Osteocyte (in vitro differentiated cells): Measurements from ENCODE around the gene GPR4. TPM values are rescaled to one million over a fixed set of nuclear protein-coding genes. Genes with fewer than 3 reads are reported as not detected.

Experiments used
- DNase-seq: peaks from one replicate; pipeline ENCODE4 v3.0.0; 2021; ENCODE audit warnings: mixed read lengths; ENCODE audit not compliant: unreplicated experiment; ENCODE audit errors: extremely low spot score
- H3K27ac Mint-ChIP-seq: one replicate; pipeline ENCODE4 v1.8.0; 2021; ENCODE audit warnings: mild to moderate bottlenecking, mixed read lengths; ENCODE audit not compliant: unreplicated experiment
- H3K27me3 Mint-ChIP-seq: one replicate; pipeline ENCODE4 v1.8.0; 2021; ENCODE audit warnings: mixed read lengths; ENCODE audit not compliant: unreplicated experiment
- H3K36me3 Mint-ChIP-seq: one replicate; pipeline ENCODE4 v1.8.0; 2021; ENCODE audit warnings: mixed read lengths; ENCODE audit not compliant: unreplicated experiment
- H3K4me1 Mint-ChIP-seq: one replicate; pipeline ENCODE4 v1.8.0; 2021; ENCODE audit warnings: mixed read lengths; ENCODE audit not compliant: unreplicated experiment
- H3K4me3 Mint-ChIP-seq: one replicate; pipeline ENCODE4 v1.8.0; 2021; ENCODE audit warnings: mild to moderate bottlenecking, moderate library complexity, mixed read lengths; ENCODE audit not compliant: unreplicated experiment
- H3K9me3 Mint-ChIP-seq: one replicate; pipeline ENCODE4 v1.8.0; 2021; ENCODE audit warnings: mixed read lengths; ENCODE audit not compliant: unreplicated experiment
- CTCF ChIP-seq: fragments of 200-600 bp; sonication (generic); IDR thresholded peaks from 2 replicates; pipeline ENCODE4 v1.5.0; 2021; ENCODE audit warnings: antibody characterized with exemption, mild to moderate bottlenecking, moderate library complexity
- total RNA-seq: library from RNA; stranded (reverse); gene quantifications from 2 replicates; pipeline ENCODE4 v1.2.1, GENCODE V29; 2021

Gene GPR4
- total RNA-seq, 1 donor from 2014 or later: not detected

DNA sequence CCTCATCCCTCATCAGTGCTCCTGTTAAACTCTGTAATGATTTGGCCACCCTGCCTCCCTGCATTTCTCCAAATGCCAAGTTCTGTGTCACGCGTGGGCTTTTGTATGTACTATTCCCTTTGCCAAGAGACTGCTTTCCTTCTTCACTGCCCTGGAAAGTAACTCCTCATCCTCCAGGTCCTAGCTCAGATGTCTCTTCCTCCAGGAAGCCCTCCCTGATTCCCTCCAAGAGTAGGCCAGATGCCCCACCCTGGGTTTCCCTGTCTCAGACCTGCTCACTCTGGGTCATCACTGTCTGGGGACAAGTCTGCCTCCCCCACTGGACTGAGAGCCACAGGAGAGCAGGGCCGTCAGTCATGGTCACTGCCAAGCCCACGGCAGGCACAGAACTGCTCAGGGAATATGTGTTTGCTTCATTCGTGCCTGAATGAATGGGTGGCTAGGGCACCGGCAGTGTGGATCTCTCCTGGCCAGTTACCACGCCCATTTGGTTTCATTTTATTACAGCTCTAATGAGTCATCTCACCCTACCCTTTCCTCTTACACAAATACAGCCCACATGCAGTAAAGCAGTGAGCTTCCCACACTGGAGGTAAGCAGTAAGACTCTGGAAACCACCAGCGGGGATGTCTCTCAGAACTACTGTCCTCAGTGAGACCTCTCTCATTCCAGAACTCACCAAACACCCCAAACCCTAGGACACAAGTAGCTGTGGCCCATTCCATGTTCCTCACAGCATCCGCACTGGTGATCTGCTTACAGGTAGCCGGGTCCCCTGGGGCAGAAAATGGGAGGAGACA, 12.1 kb upstream of the GPR4 start:
- Mint-ChIP-seq H3K9me3 (no peaks in the 10 kb centered on the region), H3K4me3 (no peak overlapping the region), H3K36me3 (peaks cover 20% of the 10 kb centered on the region), H3K4me1 (peaks cover 13% of the 10 kb centered on the region), H3K27me3 (no peaks in the 10 kb centered on the region), H3K27ac (peak overlapping the region; percentile 87)
- no peak for DNase-seq
- no peak for TF ChIP-seq CTCF

DNA sequence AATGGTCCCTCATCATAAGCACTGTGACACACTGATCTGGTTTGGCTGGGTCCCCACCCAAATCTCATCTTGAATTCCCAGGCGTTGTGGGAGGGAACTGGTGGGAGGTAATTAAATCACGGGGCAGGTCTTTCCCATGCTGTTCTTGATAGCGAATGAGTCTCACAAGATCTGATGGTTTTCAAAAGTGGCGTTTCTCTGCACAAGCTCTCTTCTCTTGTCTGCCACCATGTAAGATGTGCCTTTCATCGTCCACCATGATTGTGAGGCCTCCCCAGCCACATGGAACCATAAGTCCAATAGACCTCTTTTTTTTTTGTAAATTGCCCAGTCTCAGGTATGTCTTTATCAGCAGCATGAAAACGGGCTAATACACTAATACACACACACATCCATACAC, 6.9 kb upstream of the GPR4 start:
- no peak overlapping the region for H3K27ac Mint-ChIP-seq
- H3K9me3 Mint-ChIP-seq: no peaks in the 10 kb centered on the region
- no peak overlapping the region for H3K4me3 Mint-ChIP-seq
- DNase-seq: no peak
- no peaks in the 10 kb centered on the region for H3K27me3 Mint-ChIP-seq
- peaks cover 14% of the 10 kb centered on the region for H3K4me1 Mint-ChIP-seq
- no peak for TF ChIP-seq CTCF
- H3K36me3 Mint-ChIP-seq: peaks cover 19% of the 10 kb centered on the region

GRCh38 chr19:45607071-45608029, 5.3 kb upstream of the GPR4 start:
- peak; percentile 92 for DNase-seq
- H3K27ac Mint-ChIP-seq: peak overlapping the region; percentile 81
- H3K4me3 Mint-ChIP-seq: peak overlapping the region; percentile 56
- peaks cover 7% of the 10 kb centered on the region for H3K27me3 Mint-ChIP-seq
- H3K36me3 Mint-ChIP-seq: peaks cover 15% of the 10 kb centered on the region
- no peaks in the 10 kb centered on the region for H3K9me3 Mint-ChIP-seq
- H3K4me1 Mint-ChIP-seq: peaks cover 13% of the 10 kb centered on the region
- peak; percentile 82 for TF ChIP-seq CTCF

DNA sequence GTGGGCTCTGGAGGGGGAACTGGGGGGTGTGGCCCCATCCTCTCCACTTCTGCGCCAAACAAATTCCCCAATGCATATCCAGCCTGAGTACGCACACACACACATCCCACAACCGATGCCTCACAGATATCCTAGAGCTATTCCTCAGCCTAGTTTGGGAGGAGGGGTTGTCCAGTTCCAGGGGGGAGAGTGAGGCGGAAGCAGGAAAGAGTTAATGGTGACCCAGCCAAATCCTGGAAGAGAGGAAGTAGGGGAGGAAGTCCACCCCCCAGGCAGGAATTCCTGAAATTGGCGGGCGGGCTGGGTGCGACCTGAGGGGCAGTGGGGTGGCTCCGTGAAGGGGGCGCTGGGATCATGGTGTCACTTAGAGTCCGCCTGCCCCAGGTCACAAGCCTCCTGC, 897 bp downstream of the GPR4 start:
- no peak for TF ChIP-seq CTCF
- Mint-ChIP-seq H3K27ac (no peak overlapping the region), H3K9me3 (no peaks in the 10 kb centered on the region), H3K36me3 (peaks cover 4% of the 10 kb centered on the region), H3K27me3 (peaks cover 42% of the 10 kb centered on the region), H3K4me3 (no peak overlapping the region), H3K4me1 (peaks cover 30% of the 10 kb centered on the region)
- no peak for DNase-seq
